Measurements from ENCODE around the gene SYNGR3.

Gene SYNGR3

DNA sequence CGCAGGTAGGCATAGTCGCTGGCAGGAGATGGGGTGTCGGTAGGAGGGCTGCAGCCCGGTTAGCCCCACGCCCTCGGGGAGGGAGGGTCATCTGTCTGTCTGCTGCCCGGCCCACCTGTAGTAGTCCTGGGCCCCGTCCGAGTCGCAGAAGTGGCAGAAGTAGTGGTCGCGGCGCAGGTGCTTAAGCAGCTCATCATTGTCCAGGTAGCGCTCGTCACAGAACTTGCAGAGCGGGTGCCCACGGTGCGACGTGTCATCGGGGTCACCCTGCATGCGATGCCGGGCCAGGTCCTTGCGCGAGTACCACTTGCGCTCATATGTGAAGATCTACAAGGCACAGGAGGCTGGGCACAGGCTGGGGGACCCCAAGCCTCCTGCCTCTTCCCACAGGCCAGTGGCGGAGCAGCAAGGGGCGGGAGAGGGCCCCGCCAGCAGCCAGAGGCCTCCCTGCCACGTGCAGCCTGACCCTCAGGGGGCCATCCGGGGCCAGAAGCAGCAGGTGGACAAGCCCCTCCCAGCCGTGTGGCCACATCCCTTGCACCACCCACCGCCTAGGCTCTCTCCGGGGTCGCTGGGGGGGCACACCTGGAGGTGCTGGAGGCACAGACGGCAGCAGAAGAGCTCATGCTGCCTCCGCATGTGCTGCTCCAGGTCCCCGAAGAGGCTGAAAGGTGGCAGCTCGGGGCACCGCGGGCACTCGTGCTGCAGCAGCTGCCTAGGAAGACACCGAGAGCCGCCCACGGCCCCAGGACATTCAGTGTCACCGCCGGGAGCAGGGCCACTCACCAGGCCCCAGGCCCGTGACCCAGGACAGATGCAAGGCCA is 12.8 kb downstream of the SYNGR3 start:
- H3K9ac ChIP-seq (ENCODE audit: low read depth, low read length), result no peak overlapping the region

GRCh38 chr16:2003231-2003826 is 13.6 kb downstream of the SYNGR3 start:
- Histone ChIP-seq H3K9me3 (ENCODE audit: control insufficient read depth, insufficient read depth, low read length) (no peaks in the 10 kb centered on the region), H3K9ac (ENCODE audit: low read depth, low read length) (no peak overlapping the region), H3K36me3 (ENCODE audit: control insufficient read depth, insufficient read depth, low read length) (peaks cover 52% of the 10 kb centered on the region), H3K4me3 (ENCODE audit: low read depth, low read length) (no peak overlapping the region), H3K4me1 (ENCODE audit: control insufficient read depth, insufficient read depth, low read length) (peaks cover 5% of the 10 kb centered on the region), H3K27me3 (ENCODE audit: control insufficient read depth, insufficient read depth, low read length) (no peaks in the 10 kb centered on the region)

More for the DNA sequence above, 12.8 kb downstream of the SYNGR3 start:
- no peaks in the 10 kb centered on the region for H3K9me3 ChIP-seq (ENCODE audit: control insufficient read depth, insufficient read depth, low read length)
- no peaks in the 10 kb centered on the region for H3K27me3 ChIP-seq (ENCODE audit: control insufficient read depth, insufficient read depth, low read length)
- peaks cover 58% of the 10 kb centered on the region for H3K36me3 ChIP-seq (ENCODE audit: control insufficient read depth, insufficient read depth, low read length)
- H3K4me3 ChIP-seq (ENCODE audit: low read depth, low read length), result no peak overlapping the region
- peaks cover 2% of the 10 kb centered on the region for H3K4me1 ChIP-seq (ENCODE audit: control insufficient read depth, insufficient read depth, low read length)

- H3K36me3 ChIP-seq (ENCODE audit: control insufficient read depth, insufficient read depth, low read length), result peaks cover 49% of the 10 kb centered on the region
- H3K9ac ChIP-seq (ENCODE audit: low read depth, low read length), result no peak overlapping the region
Observed at GRCh38 chr16:2003827-2004641, 14.3 kb downstream of the SYNGR3 start.

DNA sequence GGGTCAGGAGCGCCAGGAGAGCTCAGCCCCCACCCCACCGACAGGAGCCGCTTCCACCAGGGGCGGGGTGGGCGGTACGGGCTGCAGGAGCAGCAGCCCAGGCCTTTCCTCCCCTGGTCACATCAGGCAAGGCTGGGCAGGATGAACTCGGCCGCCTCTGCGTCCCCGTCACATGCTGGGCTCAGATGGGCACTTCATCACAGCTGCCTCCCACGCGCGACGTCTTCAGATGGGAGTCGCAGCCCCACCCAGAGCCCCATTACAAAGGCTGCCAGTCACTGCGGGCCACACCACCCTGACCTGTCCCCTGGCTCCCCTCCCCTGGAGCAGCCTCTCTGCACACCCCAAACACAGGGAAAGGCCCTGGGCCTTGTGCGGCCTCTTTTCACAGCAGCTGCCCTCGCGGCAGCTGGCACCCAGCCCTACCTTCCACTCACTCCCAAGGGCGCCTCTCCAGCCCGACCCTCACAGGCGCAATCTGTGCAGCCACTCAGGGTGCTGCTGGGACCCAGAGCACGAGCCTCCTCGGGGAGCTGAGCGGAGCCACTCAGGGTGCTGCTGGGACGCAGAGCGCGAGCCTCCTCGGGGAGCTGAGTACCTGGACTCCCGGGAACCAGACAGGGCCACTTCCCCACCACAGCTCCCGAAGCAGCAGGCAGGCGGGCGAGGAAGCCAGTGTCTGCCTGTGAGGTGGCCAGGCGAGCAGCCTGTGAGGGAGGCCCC is 15.2 kb downstream of the SYNGR3 start:
- no peak overlapping the region for H3K4me3 ChIP-seq (ENCODE audit: low read depth, low read length)
- H3K9ac ChIP-seq (ENCODE audit: low read depth, low read length), result no peak overlapping the region
- H3K27me3 ChIP-seq (ENCODE audit: control insufficient read depth, insufficient read depth, low read length), result no peaks in the 10 kb centered on the region
- peaks cover 40% of the 10 kb centered on the region for H3K36me3 ChIP-seq (ENCODE audit: control insufficient read depth, insufficient read depth, low read length)
- H3K9me3 ChIP-seq (ENCODE audit: control insufficient read depth, insufficient read depth, low read length), result no peaks in the 10 kb centered on the region
- peaks cover 7% of the 10 kb centered on the region for H3K4me1 ChIP-seq (ENCODE audit: control insufficient read depth, insufficient read depth, low read length)

More at GRCh38 chr16:2003827-2004641, 14.3 kb downstream of the SYNGR3 start:
- no peaks in the 10 kb centered on the region for H3K27me3 ChIP-seq (ENCODE audit: control insufficient read depth, insufficient read depth, low read length)
- no peak overlapping the region for H3K4me3 ChIP-seq (ENCODE audit: low read depth, low read length)
- H3K9me3 ChIP-seq (ENCODE audit: control insufficient read depth, insufficient read depth, low read length), result no peaks in the 10 kb centered on the region
- H3K4me1 ChIP-seq (ENCODE audit: control insufficient read depth, insufficient read depth, low read length), result peaks cover 7% of the 10 kb centered on the region

GRCh38 chr16:2005646-2006045 is 15.9 kb downstream of the SYNGR3 start:
- Histone ChIP-seq H3K4me3 (ENCODE audit: low read depth, low read length) (no peak overlapping the region), H3K9ac (ENCODE audit: low read depth, low read length) (no peak overlapping the region), H3K9me3 (ENCODE audit: control insufficient read depth, insufficient read depth, low read length) (no peaks in the 10 kb centered on the region), H3K36me3 (ENCODE audit: control insufficient read depth, insufficient read depth, low read length) (peaks cover 34% of the 10 kb centered on the region), H3K4me1 (ENCODE audit: control insufficient read depth, insufficient read depth, low read length) (peaks cover 12% of the 10 kb centered on the region), H3K27me3 (ENCODE audit: control insufficient read depth, insufficient read depth, low read length) (no peaks in the 10 kb centered on the region)

DNA sequence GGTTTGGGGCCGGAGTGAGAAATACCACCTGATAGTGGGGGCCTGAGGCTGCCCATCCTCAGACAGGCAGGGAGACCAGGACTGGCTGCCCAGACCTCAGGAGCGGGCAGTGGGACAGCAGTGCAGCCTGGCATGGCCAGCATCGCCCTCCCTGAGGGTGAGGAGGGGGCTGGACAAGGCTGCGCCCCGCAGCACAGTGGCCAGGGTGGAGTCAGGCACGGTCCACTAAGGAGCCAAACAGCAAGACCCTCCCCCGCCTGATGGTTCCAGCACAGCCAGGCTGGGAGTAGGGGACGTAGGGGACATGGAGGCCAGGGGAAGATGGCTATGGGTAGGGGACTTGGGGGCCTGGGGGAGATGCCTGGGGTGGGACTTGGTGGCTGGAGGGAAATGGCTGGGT is 16.5 kb downstream of the SYNGR3 start:
- Histone ChIP-seq H3K27me3 (ENCODE audit: control insufficient read depth, insufficient read depth, low read length) (no peaks in the 10 kb centered on the region), H3K9me3 (ENCODE audit: control insufficient read depth, insufficient read depth, low read length) (no peaks in the 10 kb centered on the region), H3K4me3 (ENCODE audit: low read depth, low read length) (no peak overlapping the region), H3K36me3 (ENCODE audit: control insufficient read depth, insufficient read depth, low read length) (peaks cover 28% of the 10 kb centered on the region), H3K4me1 (ENCODE audit: control insufficient read depth, insufficient read depth, low read length) (peaks cover 12% of the 10 kb centered on the region), H3K9ac (ENCODE audit: low read depth, low read length) (no peak overlapping the region)

- Histone ChIP-seq H3K9ac (ENCODE audit: low read depth, low read length) (no peak overlapping the region), H3K27me3 (ENCODE audit: control insufficient read depth, insufficient read depth, low read length) (no peaks in the 10 kb centered on the region), H3K4me1 (ENCODE audit: control insufficient read depth, insufficient read depth, low read length) (peaks cover 12% of the 10 kb centered on the region), H3K4me3 (ENCODE audit: low read depth, low read length) (no peak overlapping the region), H3K36me3 (ENCODE audit: control insufficient read depth, insufficient read depth, low read length) (peaks cover 19% of the 10 kb centered on the region), H3K9me3 (ENCODE audit: control insufficient read depth, insufficient read depth, low read length) (no peaks in the 10 kb centered on the region)
Observed at GRCh38 chr16:2007081-2007836, 17.5 kb downstream of the SYNGR3 start.

DNA sequence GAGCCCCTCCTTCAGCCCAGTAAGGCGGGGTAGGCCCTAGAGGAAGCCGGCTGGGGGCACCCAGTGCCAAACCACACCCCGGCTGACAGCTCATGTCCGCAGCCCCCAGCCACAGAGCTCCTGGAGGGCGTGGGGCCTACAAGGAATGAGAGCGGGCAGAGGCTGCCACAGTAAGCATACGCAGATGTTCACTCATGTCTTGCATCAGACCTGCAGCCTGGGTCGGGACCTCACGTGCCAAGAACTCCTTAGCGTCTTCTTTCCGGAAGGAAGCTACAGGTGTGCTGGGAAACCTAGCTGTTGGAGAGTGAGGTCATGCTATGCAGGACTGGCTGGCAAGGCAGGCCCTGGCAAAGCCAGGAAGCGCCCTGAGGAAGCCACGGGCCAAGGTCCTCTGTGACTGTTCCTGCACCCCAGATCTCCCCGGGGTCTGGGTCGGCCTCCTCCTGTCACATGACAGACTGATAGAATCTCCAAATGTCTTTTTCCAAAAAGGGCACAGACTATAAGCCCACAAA is 18.3 kb downstream of the SYNGR3 start:
- peak overlapping the region; percentile 91 for H3K4me3 ChIP-seq (ENCODE audit: low read depth, low read length)
- peaks cover 12% of the 10 kb centered on the region for H3K4me1 ChIP-seq (ENCODE audit: control insufficient read depth, insufficient read depth, low read length)
- H3K9me3 ChIP-seq (ENCODE audit: control insufficient read depth, insufficient read depth, low read length), result no peaks in the 10 kb centered on the region
- no peak overlapping the region for H3K9ac ChIP-seq (ENCODE audit: low read depth, low read length)
- no peaks in the 10 kb centered on the region for H3K27me3 ChIP-seq (ENCODE audit: control insufficient read depth, insufficient read depth, low read length)
- peaks cover 11% of the 10 kb centered on the region for H3K36me3 ChIP-seq (ENCODE audit: control insufficient read depth, insufficient read depth, low read length)

GRCh38 chr16:2008631-2009163 is 18.9 kb downstream of the SYNGR3 start:
- Histone ChIP-seq H3K27me3 (ENCODE audit: control insufficient read depth, insufficient read depth, low read length) (no peaks in the 10 kb centered on the region), H3K9me3 (ENCODE audit: control insufficient read depth, insufficient read depth, low read length) (no peaks in the 10 kb centered on the region), H3K4me3 (ENCODE audit: low read depth, low read length) (peak overlapping the region; percentile 91), H3K36me3 (ENCODE audit: control insufficient read depth, insufficient read depth, low read length) (peaks cover 6% of the 10 kb centered on the region), H3K4me1 (ENCODE audit: control insufficient read depth, insufficient read depth, low read length) (peaks cover 10% of the 10 kb centered on the region), H3K9ac (ENCODE audit: low read depth, low read length) (peak overlapping the region; percentile 89)

DNA sequence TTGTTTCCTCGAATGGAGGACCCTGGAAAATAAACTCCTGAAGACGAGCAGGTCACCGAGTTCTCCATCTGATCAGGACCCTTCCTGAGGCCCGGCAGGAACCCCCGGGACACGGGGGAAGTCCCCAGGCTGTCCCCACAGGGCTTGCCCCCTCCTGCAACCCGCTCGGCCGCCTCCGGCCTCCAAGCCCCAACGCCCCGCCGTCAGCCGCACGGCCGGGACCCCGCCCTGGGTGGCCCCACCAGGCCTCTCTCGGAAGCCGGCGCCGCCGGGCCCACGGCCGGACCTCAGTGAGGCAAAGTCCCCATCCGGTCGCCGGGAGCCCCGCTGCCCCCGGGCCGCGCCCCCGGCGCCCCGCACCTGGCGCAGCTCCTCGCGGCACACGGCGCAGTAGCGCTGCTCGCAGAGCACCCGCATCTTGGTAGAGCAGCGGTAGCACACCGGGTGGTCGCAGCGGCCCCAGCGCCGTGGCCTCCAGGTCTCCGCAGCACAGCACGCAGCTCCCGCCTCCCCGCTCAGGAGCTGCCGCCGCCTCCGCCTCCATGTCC is 19.5 kb downstream of the SYNGR3 start:
- Histone ChIP-seq H3K9ac (ENCODE audit: low read depth, low read length) (peak overlapping the region; percentile 89), H3K27me3 (ENCODE audit: control insufficient read depth, insufficient read depth, low read length) (no peaks in the 10 kb centered on the region), H3K9me3 (ENCODE audit: control insufficient read depth, insufficient read depth, low read length) (no peaks in the 10 kb centered on the region), H3K36me3 (ENCODE audit: control insufficient read depth, insufficient read depth, low read length) (peaks cover 6% of the 10 kb centered on the region), H3K4me3 (ENCODE audit: low read depth, low read length) (peak overlapping the region; percentile 91), H3K4me1 (ENCODE audit: control insufficient read depth, insufficient read depth, low read length) (peaks cover 10% of the 10 kb centered on the region)

Data from iPS-15b (cell line).